HG03575 (cell line): ENCODE results near the gene RNASE8.

Experiments used
- ATAC-seq: cut with Tn5 transposase; IDR thresholded peaks from one replicate; pipeline ENCODE4 v1.9.1; 2021; ENCODE audit not compliant: unreplicated experiment, insufficient number of reproducible peaks, low FRiP score; ENCODE audit errors: extremely low read depth

The RNASE8 gene

DNA sequence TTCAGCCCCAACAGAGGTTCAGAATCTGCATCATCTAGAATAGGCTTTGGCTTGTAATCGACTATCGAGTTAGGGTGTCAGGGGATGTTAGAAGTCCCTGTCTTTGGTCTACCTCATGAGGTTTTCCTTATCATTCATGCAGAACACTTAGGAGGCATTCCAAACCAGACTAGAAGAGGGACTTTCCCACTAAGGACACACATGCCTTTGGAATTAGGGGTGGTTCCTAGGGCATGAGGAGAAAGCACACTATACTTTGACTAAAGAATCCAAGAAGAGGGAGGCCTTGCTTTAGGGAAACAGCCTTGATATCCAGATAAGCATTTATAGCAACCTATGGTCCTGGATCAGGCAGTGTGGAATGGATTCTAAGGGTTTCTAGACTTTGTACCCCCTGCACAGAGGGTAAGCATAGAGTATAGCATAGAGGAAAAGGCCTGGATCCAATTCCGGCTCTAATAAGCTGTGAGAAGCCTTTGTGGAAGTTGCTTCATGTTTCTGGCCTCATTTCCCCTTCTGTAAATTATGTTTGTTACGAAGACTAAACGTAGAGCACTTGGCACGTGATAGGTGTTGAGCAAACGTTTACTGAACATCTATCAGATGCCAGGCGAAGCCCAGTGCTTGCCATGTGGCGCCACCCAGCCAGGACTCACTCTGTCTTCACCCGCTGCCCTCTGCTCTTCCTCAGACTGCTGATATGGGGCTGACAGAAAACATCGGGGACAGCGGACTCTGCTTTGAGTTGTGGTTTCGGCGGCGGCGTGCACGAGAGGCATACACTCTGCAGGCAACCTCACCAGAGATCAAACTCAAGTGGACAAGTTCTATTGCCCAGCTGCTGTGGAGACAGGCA lies 27.6 kb downstream of the RNASE8 start:
- ATAC-seq, result no peak

DNA sequence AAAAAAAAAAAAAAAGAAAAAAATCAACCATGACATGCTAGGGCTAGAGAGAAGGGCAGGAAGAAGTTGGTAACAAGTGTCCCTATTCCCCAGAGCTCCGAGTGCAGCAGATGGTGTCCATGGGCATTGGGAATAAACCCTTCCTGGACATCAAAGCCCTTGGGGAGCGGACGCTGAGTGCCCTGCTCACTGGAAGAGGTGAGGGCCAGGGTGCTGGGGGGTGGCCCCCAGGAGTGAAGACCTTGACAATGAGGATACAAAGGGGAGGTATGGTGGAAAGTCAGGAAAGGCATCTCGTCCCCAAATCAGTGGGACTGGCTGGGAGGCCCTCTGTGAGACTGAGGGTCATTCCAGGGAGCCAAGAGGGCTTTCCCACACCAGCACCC lies 29.3 kb downstream of the RNASE8 start:
- ATAC-seq, result no peak

DNA sequence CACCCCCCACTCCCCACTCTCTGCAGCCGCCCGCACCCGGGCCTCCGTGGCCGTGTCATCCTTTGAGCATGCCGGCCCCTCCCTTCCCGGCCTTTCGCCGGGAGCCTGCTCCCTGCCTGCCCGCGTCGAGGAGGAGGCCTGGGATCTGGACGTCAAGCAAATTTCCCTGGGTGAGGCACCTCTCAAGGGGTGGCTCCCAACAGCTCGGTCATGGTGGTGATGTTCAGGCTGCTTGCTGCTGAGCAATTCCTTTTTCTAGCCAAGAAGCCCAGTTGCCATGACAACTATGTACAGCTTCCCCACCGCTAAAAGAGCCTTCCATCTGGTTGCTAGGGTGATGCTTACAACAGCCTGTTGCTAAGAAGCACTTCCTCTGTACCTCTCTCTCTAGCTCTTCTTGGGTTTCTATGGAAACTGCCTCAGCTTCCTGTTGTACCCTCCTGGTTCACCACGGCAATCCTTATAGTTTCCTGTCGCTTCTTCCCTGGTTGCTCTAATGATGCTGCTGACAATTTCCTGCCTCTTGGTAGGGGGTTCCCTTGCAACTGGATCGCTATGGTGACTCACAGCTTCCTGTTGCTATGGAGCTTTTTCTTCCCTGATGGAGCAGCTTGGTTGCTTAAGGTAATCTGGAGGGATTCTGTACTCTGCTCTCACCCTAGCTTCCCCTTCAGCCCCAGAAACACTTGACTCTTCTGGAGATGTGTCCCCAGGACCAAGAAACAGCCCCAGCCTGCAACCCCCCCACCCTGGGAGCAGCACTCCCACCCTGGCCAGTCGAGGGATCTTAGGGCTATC lies 29.9 kb downstream of the RNASE8 start:
- no peak for ATAC-seq

DNA sequence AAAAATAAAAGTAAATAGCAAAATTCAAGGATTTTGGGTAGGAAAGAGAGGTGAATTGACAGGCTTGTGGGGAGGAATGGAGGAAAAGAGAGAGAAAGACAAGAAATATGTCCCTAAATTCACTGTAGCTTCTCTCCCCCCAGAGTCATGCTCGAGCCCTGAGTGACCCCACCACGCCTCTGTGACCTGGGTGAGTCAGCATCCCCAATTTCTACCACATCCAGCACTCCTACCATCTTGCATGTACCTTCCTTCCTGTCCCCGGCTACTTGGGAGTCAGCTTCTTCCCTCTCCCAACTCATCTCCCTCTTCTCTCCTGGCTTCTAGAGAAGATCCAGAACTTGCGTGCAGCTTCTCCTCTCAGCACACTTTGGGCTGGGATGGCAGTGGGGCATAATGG lies 31.1 kb downstream of the RNASE8 start:
- no peak for ATAC-seq

DNA sequence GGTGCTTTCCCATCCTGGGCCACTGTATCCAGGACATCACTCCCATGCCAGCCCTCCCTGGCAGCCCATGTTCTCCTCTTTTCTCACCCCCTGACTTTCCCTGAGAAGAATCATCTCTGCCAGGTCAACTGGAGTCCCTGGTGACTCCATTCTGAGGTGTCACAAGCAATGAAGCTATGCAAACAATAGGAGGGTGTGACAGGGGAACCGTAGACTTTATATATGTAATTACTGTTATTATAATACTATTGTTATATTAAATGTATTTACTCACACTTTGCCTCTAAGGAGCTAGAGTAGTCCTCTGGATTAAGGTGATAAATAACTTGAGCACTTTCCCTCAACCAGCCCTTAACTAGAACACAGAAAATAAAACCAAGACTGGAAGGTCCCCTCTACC lies 31.6 kb downstream of the RNASE8 start:
- ATAC-seq, result no peak

DNA sequence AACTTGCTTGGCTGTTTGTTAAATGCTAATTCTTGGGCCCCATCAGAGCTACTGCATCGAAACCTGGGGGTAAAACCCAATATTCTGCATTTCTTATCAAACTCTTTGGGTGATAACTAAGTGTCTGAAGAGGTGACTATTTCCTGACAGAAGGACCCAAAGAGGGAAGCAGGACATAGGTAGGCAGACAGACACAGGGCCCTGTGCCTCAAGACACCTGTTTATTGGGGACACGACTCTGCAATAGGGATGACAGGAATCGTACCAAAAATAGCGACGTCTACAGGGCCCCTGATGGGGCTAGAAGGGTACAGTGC lies 32.2 kb downstream of the RNASE8 start:
- no peak for ATAC-seq

DNA sequence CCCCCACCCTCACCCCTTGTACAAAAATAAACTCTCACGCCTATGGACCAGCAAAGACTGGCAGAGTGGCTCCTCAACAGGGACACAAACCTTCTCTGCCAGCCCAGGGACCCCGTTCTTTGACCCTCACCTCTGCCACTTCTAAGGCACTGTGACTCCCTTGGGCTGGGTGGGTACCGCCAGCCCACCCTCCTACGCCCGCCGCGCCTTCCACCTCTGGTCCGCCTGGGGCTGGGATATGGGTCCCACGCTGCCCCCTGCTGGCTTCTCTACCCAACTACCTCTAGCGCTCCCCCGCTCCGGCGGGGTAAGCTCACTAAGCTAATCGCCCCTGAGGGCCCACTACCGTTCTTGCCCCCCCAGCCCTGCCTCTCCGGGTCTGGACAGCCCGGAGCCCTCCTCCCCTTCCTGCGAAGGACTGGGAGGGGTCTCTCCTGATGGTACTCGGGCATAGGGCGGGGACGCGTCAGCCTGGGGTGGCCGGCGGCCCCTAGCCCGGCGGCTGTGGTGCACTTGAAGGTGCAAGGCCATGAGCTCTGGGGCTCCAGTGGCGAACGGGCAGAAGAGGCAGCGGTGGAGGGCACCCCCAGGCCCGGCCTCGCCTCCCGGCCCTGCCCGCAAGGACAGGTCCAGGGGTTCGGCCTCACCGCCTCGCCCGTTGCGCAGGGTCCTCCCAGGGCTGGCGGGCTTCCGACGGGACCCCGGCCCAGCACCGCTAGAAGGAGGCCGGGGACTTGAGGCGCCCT lies 32.7 kb downstream of the RNASE8 start:
- ATAC-seq, result no peak

DNA sequence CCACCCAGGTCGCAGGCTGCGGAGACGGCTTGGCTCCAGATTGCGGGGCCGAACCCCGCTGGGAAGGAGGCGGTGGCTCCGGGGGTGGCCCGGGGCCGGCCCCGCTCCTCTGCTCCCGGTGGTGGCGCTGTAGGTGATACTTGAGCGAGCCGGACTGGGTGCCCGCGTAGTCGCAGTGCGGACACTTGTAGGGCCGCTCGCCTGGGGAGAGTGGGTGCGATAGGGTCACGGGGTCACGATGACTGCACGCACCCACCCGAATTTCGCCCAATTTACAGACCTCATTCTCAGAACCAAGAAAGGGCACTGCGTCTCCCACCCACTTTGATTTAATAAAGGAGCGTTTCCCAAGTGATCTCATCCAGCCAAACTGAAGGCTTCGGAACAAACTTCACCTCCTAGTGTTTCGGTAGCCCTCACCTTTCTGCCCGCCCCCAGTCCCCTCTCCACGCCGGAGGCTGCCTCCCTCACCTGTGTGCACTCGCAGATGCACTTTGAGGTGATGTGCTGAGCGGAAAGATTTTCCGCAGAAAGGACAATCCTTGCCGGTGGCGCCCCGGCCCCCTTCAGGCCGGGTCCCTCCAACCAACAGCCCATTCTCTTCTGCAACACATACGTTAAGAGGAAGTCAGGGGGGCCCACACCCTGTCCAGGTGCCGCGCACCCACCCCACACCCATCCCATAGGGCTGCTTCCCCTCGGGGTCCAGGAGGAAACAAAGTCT lies 33.5 kb downstream of the RNASE8 start:
- no peak for ATAC-seq

DNA sequence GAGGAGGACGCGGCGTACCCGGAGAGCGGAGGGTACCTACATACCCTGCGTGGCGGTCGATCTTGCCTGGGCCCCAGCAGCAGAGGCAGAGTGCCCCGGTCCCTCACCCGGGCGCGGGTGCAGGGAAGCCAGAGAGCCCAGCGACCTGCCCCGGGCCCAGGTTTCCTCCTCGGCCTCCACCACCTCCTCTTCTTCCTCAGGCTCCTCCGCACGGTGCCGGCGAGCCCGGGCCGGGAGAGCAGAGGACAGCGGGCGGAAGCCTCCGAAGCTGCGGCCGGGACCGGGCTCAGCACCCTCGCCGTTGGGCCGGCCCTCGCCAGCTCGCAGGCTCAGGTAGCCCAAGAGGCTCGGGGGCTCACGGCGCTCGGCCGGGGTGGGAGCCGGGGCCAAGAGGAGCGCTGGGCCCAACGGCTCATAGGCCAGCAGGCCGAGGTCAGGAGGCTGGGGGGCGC lies 34.2 kb downstream of the RNASE8 start:
- no peak for ATAC-seq

DNA sequence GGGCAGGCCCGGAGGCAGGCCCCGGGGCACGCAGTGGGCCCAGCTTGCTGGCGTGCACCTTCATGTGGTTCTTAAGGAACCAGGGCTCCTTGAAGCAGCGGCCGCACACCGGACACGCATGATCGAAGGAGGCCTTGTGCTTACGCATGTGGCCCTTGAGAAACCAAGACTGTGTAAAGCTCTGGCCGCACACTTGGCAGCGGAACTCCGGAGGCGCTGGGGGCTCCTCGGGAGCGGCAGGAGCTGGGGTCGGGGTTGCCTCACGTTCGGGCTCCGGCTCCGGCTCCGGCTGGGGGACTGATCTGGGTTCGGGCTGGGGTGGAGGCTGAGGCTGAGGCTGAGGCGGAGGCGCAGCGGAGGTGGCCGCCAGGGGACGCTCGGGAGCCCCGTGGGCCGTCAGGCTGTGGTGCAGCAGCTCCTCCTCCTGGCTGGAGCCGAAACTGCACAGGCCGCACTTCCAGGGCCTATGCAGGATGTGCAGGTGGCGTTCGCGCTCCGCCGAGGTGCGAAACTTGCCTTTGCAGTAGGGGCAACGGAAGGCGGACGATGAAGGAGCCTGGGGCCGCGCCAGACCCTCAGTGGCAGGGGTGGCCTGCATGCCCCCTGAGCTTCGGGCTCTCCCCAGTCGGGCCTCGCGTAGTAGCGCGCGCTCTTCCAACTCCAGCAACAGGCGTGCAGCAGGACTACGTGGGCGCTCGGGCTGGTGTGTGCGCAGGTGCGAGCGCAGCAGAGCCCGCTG lies 34.8 kb downstream of the RNASE8 start:
- ATAC-seq, result no peak

DNA sequence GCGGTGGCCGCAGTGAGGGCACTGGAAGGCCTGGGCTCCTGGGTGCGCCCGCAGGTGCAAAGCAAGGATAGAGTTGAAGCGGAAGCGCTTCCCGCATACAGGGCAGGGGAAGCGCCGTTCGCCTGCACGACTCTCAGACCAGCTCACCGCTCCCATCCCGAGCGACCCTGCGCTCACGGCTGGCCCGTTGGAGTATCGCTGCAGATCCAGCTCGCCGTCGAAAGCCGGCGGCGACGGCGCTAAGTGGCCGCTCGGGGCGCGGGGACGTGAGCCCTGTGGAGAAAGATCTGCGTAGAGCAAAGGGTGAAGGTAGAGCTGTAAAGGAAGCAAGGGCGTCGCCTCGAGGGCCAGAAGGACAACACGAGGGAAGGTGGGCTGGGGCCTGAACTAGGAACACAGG lies 35.4 kb downstream of the RNASE8 start:
- ATAC-seq, result no peak

DNA sequence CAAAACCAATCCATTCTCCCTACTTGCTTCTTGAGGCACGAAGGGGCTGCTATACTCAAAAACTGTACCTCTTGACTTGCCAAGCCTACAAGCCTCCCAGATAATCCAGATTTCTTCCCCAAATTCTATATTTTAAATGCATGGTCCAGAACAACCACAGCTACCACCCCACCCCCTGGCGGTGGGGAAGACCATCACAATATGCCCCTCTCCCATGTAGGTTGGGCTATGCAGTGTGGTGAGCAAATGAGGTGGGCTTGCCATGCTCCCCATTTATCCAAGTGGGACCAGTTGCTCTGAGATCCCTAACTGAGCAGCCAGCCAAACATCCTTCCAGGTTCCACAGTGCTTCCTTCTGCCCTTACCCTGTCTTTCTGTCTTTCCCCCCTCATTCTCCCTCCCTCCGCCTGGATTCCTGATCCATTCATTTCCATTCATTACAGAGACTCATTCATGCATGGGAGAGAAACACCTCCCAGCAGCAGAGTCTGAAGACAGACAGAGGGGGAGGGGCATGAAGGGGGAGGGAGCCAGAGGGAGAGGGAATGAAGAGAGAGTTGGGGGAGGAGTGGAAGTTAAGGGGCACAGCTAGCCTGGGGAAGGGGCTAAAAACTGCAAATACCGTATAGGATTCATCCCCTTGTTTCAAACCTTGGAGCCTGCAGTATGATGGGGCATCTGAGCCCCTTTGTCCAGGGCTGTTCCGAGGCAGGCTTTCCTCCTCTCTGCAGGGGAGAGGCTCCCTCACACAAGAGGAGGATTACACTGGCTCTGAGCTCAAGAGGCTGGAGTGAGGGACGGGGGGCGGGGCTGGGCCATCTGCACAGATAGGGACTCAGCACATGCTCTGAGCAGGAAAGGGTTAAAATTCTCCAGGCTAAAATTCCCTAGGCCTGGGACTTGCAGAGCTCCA lies 36.4 kb downstream of the RNASE8 start:
- ATAC-seq, result no peak

DNA sequence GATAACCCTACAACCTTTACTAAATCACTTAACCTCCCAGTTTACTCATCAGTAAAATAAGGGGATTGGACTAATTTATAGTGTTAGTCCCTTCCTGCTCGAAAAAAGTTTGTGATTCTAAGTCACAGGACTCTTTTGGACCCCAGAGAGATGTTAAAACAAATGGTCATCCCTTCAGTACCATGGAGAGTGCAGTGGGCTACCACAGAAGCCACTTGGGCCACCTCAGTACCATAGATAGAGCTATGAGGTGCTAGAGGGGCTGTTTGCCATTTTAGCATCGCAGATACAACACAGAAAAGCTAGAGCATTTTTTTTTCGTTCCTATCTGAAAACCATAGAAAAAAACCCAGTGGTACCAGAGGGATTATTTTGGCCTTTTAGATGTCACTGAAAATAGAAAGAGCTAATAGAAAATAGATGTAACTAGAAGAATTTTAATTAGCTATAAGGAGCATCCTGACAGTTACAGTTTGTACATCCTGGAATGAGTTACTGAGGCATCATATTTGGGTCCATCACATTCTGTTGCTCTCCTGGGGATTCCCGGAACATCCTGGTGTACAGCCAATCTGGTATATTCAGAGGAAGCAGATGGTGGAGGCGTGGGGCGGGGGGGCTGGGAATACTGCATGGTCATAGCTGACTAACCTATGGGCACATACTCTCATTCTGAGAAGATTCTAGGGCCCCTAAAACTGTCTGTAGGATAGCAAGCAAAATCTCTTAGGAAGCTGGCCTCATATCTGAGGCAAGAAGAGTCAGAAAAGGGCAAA lies 38.0 kb downstream of the RNASE8 start:
- ATAC-seq, result no peak

DNA sequence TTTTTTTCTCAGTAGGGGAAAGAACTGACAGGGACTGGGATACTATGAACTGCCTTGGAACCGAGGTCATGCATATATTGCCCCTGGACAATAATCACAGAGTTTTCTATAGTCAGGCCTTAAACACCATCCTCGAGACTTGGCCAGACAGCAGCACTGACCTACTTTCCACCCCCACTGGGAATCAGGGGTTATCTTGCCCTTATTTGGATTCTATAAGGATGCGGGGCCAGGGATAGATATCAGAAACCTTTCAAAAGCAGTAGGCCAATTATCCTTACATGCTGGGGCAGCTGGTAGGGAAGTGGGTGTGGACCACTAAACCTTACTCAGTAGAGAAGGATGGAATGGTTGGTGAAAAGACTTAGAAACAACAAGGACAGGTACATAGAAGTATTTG lies 38.8 kb downstream of the RNASE8 start:
- ATAC-seq, result no peak

DNA sequence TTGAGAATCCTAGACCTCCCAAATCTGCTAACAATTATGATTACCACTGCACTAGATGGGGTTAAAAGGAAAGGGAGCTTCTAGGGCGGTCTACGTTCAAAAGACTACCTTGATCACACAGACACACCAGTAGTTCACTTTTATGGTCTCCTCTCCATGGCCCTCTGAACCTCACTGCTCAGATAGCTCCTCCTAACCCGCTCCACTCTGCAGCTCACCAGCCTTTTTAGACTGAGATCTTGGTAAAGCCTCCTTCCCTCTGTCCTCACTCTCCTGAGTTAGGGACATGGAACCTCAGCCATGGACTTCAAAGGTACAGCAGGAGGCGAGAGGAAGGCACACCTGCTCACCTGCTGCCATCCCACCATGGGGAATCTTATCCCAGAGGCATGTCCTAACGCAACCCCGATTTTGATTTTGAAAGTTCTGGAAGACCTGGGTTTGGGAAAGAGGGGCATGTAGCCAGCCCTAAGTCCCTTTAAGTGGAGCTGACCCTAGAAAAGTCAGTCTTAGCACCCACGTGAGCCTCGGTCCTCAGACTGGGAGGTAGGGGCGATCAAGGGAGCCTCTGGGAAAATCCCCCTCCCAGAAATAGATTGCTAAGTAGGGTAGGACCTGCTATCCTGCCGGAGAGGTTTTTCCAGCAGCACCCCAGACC lies 39.5 kb downstream of the RNASE8 start:
- no peak for ATAC-seq

DNA sequence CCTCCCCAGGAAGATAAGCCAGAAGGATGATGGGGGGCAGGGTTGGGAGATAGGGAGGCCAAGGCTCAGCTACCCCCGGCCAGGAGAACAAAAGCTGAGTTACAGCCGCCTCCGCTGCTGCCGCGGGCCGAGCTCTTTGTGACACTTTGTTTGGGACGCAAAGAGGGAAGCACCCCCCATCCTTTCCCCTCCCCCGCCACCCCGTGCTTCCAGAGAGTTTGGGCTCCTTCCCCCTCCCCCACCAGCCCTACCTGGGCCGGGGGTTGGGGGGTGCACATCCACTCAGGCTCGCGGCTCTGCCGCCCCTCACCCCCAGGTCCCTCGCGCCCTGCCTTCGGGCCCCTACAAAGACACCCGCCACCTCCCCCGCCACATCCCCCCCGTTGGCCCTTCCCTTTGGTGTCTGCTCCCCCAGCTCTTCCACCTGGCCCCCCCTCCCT lies 40.0 kb downstream of the RNASE8 start:
- ATAC-seq, result no peak
